DOHH2 (cell line): ENCODE data around the gene AGXT.

Experiments
- EZH2phosphoT487 ChIP-seq: fragments of 200-600 bp; sonication (generic); IDR thresholded peaks from 2 replicates; pipeline ENCODE4 v1.6.1; 2017; ENCODE audit warnings: borderline replicate concordance, mild to moderate bottlenecking, antibody characterized with exemption, low read length, moderate library complexity, mixed read lengths
- TF ChIP-seq, protein P1 (sequence below): fragments of 200-600 bp; sonication (generic); IDR thresholded peaks from one replicate; pipeline ENCODE4 v1.5.1; 2014; ENCODE audit warnings: antibody characterized with exemption, mild to moderate bottlenecking, low read depth, low read length; ENCODE audit not compliant: poor library complexity, severe bottlenecking

DNA sequence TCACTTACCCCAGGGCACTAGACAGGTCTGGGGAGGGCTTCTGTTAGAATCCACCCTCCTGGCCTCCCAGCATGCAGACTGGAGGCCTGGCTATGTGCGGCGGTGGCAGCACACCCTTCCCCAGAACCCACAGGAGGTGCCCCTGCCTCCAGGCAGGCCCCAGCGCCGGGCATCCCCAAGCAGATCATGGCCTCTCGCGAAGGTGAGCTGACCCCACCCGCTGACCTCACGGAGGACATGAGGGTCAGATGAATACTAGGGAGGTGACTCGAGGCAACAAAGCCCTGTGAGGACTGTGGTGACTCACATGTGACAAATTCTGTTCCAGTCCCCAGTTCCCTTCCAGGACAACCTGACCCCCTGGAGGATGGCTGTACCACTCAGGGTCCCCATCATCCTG lies 25.4 kb downstream of the AGXT start:
- TF ChIP-seq, protein P1, sequence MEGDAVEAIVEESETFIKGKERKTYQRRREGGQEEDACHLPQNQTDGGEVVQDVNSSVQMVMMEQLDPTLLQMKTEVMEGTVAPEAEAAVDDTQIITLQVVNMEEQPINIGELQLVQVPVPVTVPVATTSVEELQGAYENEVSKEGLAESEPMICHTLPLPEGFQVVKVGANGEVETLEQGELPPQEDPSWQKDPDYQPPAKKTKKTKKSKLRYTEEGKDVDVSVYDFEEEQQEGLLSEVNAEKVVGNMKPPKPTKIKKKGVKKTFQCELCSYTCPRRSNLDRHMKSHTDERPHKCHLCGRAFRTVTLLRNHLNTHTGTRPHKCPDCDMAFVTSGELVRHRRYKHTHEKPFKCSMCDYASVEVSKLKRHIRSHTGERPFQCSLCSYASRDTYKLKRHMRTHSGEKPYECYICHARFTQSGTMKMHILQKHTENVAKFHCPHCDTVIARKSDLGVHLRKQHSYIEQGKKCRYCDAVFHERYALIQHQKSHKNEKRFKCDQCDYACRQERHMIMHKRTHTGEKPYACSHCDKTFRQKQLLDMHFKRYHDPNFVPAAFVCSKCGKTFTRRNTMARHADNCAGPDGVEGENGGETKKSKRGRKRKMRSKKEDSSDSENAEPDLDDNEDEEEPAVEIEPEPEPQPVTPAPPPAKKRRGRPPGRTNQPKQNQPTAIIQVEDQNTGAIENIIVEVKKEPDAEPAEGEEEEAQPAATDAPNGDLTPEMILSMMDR = no peak
- TF ChIP-seq EZH2phosphoT487 = no peak
